ENCODE measurements around the gene TANGO2. TPM values are rescaled to one million over a fixed set of nuclear protein-coding genes. Genes with fewer than 3 reads are reported as not detected.

The TANGO2 gene
- total and polyA plus RNA-seq, 2 of the 8 experiments (the other 6 are each of a cell fraction or from before 2014, with no cell fraction given) = 10.1 to 18.4 TPM

- TF ChIP-seq HDAC2 (IDR thresholded peaks at IDR 0.05; ENCODE audit: borderline replicate concordance in 1 of 2, low read depth in 2 of 2, low read length in 2 of 2) (no peak), TBP (IDR thresholded peaks at IDR 0.05; ENCODE audit: low read depth, low read length) (no peak), TEAD4 (IDR thresholded peaks at IDR 0.05; ENCODE audit: low read depth, low read length) (no peak), USF2 (IDR thresholded peaks at IDR 0.05; ENCODE audit: low read length) (no peak), POU5F1 (IDR thresholded peaks at IDR 0.05; ENCODE audit: low read depth, low read length) (no peak), RBBP5 (IDR thresholded peaks at IDR 0.05; ENCODE audit: borderline replicate concordance, low read depth, low read length) (no peak), E2F6 (IDR thresholded peaks at IDR 0.05) (no peak), PHF8 (conservative IDR thresholded peaks at IDR 0.05; ENCODE audit: low read depth, low read length) (no peak), TAF7 (optimal IDR thresholded peaks at IDR 0.05; ENCODE audit: borderline replicate concordance, low read depth, low read length) (no peak)
Observed at GRCh38 chr22:20052309-20053259, 31.7 kb downstream of the TANGO2 start (continued).

Measured in H1 (cell line).